Measurements from ENCODE around the gene KRTAP13-4. TPM values are rescaled to one million over a fixed set of nuclear protein-coding genes. Genes with fewer than 3 reads are reported as not detected.

Gene KRTAP13-4
- total RNA-seq, 1 donor from 2014 or later, result not detected

DNA sequence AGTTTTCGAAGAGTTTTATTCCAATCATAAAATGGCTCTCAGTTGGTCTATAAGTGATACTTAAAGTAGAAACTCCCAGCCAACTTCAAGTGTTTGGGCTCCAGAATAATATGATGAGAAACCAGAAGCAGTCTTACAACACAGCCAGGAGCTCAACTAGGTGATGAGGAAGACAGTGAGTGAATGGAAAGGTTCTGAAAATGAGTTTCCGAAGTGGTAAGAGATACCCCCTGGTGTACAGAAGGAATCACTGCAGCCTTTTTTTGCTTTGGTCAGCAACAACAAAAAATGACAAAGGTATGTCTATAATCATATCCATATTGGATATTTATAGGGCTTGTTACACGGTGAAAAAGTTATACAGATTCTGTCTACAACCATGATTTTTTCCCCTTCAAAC is 33.7 kb downstream of the KRTAP13-4 start:
- Mint-ChIP-seq H3K27me3 (ENCODE audit: unreplicated experiment) (no peaks in the 10 kb centered on the region), H3K27ac (ENCODE audit: unreplicated experiment) (no peak overlapping the region), H3K9me3 (ENCODE audit: unreplicated experiment) (no peaks in the 10 kb centered on the region), H3K36me3 (ENCODE audit: low read depth, unreplicated experiment) (no peaks in the 10 kb centered on the region), H3K4me1 (ENCODE audit: unreplicated experiment) (no peaks in the 10 kb centered on the region), H3K4me3 (ENCODE audit: unreplicated experiment) (no peak overlapping the region)
- no peak for DNase-seq (ENCODE audit: low spot score)
- TF ChIP-seq, protein P1, sequence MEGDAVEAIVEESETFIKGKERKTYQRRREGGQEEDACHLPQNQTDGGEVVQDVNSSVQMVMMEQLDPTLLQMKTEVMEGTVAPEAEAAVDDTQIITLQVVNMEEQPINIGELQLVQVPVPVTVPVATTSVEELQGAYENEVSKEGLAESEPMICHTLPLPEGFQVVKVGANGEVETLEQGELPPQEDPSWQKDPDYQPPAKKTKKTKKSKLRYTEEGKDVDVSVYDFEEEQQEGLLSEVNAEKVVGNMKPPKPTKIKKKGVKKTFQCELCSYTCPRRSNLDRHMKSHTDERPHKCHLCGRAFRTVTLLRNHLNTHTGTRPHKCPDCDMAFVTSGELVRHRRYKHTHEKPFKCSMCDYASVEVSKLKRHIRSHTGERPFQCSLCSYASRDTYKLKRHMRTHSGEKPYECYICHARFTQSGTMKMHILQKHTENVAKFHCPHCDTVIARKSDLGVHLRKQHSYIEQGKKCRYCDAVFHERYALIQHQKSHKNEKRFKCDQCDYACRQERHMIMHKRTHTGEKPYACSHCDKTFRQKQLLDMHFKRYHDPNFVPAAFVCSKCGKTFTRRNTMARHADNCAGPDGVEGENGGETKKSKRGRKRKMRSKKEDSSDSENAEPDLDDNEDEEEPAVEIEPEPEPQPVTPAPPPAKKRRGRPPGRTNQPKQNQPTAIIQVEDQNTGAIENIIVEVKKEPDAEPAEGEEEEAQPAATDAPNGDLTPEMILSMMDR (IDR thresholded peaks at IDR 0.05; ENCODE audit: unreplicated experiment), result peak; percentile 79

DNA sequence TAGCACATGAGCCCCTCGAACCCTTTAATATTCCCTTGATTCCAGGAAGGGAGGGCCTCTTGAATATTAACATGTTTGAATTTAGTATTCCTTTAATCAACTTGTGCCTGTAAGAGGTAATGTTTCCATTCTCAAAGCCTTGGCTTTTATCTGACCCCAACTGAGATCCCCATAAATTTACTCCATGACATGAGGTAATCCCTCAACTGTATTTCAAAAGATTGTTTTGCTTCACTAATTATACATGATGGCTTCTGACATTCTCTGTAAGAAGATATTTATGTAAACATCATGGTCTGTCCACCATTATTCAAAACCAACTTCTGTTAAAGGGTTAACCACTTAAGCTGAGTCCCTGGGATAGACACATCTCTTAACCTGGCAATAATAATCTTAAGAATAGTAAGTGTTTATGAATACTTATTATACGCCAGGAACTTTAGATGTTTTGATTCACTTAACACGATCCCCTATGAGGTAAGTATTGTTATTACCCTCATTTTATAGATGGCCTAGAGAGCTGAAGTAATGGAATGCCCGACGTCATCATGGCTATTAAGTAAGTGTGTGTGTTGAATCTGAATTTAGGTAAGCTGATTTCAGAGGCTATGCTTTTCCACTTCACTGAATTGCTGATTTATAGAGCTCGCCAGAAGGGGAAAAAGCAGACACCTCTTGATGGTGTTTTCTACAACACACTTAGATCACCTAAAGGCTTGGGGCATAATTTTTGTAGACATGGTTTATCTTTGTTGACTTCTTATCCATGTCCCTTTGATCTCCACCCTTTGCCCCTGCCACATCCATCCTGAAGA is 39.1 kb downstream of the KRTAP13-4 start:
- H3K36me3 Mint-ChIP-seq (ENCODE audit: low read depth, unreplicated experiment), result no peaks in the 10 kb centered on the region
- H3K9me3 Mint-ChIP-seq (ENCODE audit: unreplicated experiment), result no peaks in the 10 kb centered on the region
- no peak overlapping the region for H3K27ac Mint-ChIP-seq (ENCODE audit: unreplicated experiment)
- TF ChIP-seq, protein P1 (IDR thresholded peaks at IDR 0.05; ENCODE audit: unreplicated experiment), result no peak
- no peaks in the 10 kb centered on the region for H3K4me1 Mint-ChIP-seq (ENCODE audit: unreplicated experiment)
- peaks cover 2% of the 10 kb centered on the region for H3K27me3 Mint-ChIP-seq (ENCODE audit: unreplicated experiment)
- no peak overlapping the region for H3K4me3 Mint-ChIP-seq (ENCODE audit: unreplicated experiment)
- DNase-seq (ENCODE audit: low spot score), result no peak

DNA sequence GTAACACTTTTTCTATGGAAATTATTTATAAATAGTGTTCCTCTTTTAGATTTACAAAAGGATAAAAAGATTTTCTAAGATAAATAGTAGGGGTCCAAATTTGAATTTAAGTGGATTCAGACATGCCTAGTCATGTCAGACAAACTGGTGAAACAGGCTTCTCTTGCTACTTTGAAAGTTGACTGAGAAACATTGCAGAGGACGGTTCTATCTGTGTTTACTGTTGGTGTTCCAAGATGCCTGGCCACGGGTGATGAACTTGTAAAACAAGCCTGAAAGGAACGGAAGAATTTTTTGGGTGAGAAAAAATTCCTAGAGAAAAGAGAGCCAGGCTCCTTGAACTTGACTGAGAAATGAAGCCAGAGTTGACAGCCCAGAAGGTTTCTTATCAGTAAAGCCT is 48.0 kb downstream of the KRTAP13-4 start:
- DNase-seq (ENCODE audit: low spot score), result no peak
- no peak overlapping the region for H3K27ac Mint-ChIP-seq (ENCODE audit: unreplicated experiment)
- no peaks in the 10 kb centered on the region for H3K27me3 Mint-ChIP-seq (ENCODE audit: unreplicated experiment)
- no peak overlapping the region for H3K4me3 Mint-ChIP-seq (ENCODE audit: unreplicated experiment)
- H3K36me3 Mint-ChIP-seq (ENCODE audit: low read depth, unreplicated experiment), result no peaks in the 10 kb centered on the region
- no peaks in the 10 kb centered on the region for H3K9me3 Mint-ChIP-seq (ENCODE audit: unreplicated experiment)
- H3K4me1 Mint-ChIP-seq (ENCODE audit: unreplicated experiment), result no peaks in the 10 kb centered on the region
- TF ChIP-seq, protein P1 (IDR thresholded peaks at IDR 0.05; ENCODE audit: unreplicated experiment), result no peak

DNA sequence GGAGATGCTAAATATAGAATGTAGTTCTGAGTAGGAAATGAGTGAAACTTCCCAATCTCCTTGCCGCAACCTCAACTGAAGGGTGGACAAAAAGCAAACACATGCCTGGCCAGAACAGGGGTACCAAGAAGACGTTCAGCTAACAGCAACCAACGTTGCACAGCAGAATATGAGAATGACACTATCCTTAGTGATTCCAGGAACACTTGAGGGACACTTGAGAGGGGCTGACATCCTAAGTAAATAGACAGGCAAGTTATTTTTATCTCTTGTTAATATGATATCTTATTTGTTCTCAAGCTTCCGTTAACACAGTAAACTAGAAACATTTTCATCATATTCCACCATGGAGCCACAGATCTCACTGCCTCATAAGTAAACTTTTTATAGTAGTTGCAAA is 49.2 kb downstream of the KRTAP13-4 start:
- Mint-ChIP-seq H3K27ac (ENCODE audit: unreplicated experiment) (no peak overlapping the region), H3K9me3 (ENCODE audit: unreplicated experiment) (no peaks in the 10 kb centered on the region), H3K36me3 (ENCODE audit: low read depth, unreplicated experiment) (no peaks in the 10 kb centered on the region), H3K4me3 (ENCODE audit: unreplicated experiment) (no peak overlapping the region), H3K27me3 (ENCODE audit: unreplicated experiment) (no peaks in the 10 kb centered on the region), H3K4me1 (ENCODE audit: unreplicated experiment) (no peaks in the 10 kb centered on the region)
- TF ChIP-seq, protein P1 (IDR thresholded peaks at IDR 0.05; ENCODE audit: unreplicated experiment), result no peak
- DNase-seq (ENCODE audit: low spot score), result no peak

DNA sequence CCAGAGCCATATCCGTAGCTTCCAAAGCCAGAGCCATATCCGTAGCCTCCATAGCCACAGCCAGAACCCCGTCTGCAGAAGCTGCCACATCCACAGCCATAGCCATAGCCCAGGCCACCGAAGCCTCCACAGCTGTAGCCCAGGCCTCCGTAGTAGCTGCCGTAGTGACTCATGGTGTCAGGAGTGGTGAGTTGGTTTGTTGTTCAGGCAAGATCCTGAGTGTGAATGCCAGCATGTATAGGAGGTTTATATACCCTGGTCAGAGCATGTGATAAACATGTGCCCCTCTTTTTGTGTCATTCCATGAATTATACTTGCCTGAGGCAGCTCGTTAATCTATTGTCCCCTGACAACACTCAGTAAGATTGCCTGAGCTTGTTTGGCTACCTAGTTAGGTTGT is 50.1 kb downstream of the KRTAP13-4 start, which contains the start of gene KRTAP19-1:
KRTAP19-1 (minus strand) TSS at position 223 of the 400 bp plus-strand sequence; CDS start at position 173, 50 bp downstream.
- Mint-ChIP-seq H3K36me3 (ENCODE audit: low read depth, unreplicated experiment) (no peaks in the 10 kb centered on the region), H3K9me3 (ENCODE audit: unreplicated experiment) (no peaks in the 10 kb centered on the region), H3K4me3 (ENCODE audit: unreplicated experiment) (no peak within 1 kb of the TSS), H3K27ac (ENCODE audit: unreplicated experiment) (no peak within 1 kb of the TSS), H3K27me3 (ENCODE audit: unreplicated experiment) (no peaks in the 10 kb centered on the region), H3K4me1 (ENCODE audit: unreplicated experiment) (no peaks in the 10 kb centered on the region)
- TF ChIP-seq, protein P1 (IDR thresholded peaks at IDR 0.05; ENCODE audit: unreplicated experiment), result no peak
- DNase-seq (ENCODE audit: low spot score), result no peak
